Kasumi-1 (cell line): ENCODE data around the gene CXXC1.
"Not testable (repeated sequence)": the region's sequence is repeated elsewhere in the genome, so short reads cannot be mapped to it uniquely, and the experiment has no call there.

Experiments used
- DNase-seq, 2 experiments: peaks; one replicate each; lab custom pipeline; 2025; lab: John Stamatoyannopoulos, UW

The CXXC1 gene

GRCh38 chr18:50274044-50274442, 13.4 kb downstream of the CXXC1 start:
- no peak for DNase-seq

GRCh38 chr18:50273203-50274043, 14.1 kb downstream of the CXXC1 start:
- DNase-seq = no peak

- DNase-seq = no peak
Measured at GRCh38 chr18:50272568-50272967, 14.9 kb downstream of the CXXC1 start.

GRCh38 chr18:50268022-50268747, 19.3 kb downstream of the CXXC1 start:
- DNase-seq = no peak

- peak; percentile 96 for DNase-seq
Measured at GRCh38 chr18:50266248-50266704, 21.2 kb downstream of the CXXC1 start, which contains the start of gene CFAP53. CFAP53 (minus strand) TSS chr18:50266495; CDS start chr18:50266404, 91 bp downstream.

- no peak for DNase-seq
Measured at GRCh38 chr18:50262977-50263376, 24.5 kb downstream of the CXXC1 start.

GRCh38 chr18:50250935-50251334, 36.6 kb downstream of the CXXC1 start:
- DNase-seq = no peak

- no peak for DNase-seq
Measured at GRCh38 chr18:50249576-50249975, 37.9 kb downstream of the CXXC1 start.

- DNase-seq = no peak
Measured at GRCh38 chr18:50247561-50247960, 39.9 kb downstream of the CXXC1 start.

GRCh38 chr18:50241768-50242167, 45.7 kb downstream of the CXXC1 start:
- not testable (repeated sequence) for DNase-seq

GRCh38 chr18:50240080-50240563, 47.4 kb downstream of the CXXC1 start:
- DNase-seq = no peak

- no peak for DNase-seq
Measured at GRCh38 chr18:50232419-50232818, 55.1 kb downstream of the CXXC1 start.
